Measurements from ENCODE around the gene SMC3.

DNA sequence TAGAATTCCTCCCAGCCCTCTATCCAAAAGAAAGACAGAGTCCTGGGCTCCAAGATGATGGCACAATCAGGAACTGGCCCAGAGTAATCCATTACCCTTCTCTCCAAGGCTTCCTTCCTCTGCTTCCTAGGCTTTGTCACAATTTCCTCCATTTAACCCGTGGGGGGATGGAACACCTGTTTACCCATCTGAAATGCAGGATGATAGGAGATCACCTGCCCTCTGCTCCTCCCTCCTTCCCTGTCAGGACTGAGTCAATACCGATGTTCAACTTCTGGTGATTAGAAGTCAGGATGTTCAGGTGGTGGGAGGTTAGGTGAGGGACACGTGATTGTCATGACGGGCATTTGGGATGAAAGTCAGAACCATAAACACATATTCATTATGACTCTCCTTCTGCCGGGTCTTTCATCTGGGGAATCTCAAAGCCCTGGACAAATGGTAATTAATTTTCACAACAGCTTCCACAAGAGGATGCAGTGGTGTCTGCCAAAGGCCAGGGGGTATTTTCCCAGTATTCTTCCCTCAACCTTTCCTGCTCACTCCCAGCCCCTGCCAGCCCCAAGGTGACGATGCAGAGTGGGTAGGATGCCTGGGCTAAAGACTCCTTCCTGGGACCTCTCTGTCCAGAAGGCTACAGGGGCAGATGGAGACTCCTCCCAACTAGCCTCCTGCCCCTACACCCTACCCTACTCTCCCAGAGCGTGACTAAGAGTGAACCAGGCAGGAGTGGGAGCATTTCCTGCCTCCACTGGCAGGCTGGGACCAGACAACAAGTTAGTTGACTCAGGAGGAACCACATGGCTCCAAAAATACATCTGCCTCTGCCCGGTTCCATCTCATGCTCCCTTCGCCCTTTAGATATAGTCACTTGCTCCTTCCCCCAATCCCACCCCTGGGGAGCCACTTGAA is 41.9 kb upstream of the SMC3 start:
- TF ChIP-seq, protein P1, sequence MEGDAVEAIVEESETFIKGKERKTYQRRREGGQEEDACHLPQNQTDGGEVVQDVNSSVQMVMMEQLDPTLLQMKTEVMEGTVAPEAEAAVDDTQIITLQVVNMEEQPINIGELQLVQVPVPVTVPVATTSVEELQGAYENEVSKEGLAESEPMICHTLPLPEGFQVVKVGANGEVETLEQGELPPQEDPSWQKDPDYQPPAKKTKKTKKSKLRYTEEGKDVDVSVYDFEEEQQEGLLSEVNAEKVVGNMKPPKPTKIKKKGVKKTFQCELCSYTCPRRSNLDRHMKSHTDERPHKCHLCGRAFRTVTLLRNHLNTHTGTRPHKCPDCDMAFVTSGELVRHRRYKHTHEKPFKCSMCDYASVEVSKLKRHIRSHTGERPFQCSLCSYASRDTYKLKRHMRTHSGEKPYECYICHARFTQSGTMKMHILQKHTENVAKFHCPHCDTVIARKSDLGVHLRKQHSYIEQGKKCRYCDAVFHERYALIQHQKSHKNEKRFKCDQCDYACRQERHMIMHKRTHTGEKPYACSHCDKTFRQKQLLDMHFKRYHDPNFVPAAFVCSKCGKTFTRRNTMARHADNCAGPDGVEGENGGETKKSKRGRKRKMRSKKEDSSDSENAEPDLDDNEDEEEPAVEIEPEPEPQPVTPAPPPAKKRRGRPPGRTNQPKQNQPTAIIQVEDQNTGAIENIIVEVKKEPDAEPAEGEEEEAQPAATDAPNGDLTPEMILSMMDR (IDR thresholded peaks at IDR 0.05), result no peak
- TF ChIP-seq EP300 (IDR thresholded peaks at IDR 0.05), result no peak
